Neutrophil (primary cell): ENCODE results near the gene NOL9.
"Not testable (repeated sequence)": the region's sequence is repeated elsewhere in the genome, so short reads cannot be mapped to it uniquely, and the experiment has no call there.

Experiments used
- H3K27ac ChIP-seq: fragments of 200-600 bp; sonication (generic); 2 replicates; pipeline ENCODE4 v1.5.1; 2016; ENCODE audit warnings: mild to moderate bottlenecking, moderate library complexity
- H3K27me3 ChIP-seq: fragments of 200-600 bp; sonication (generic); 2 replicates; pipeline ENCODE4 v1.6.0; 2016; ENCODE audit warnings: mild to moderate bottlenecking
- H3K36me3 ChIP-seq: fragments of 200-600 bp; sonication (generic); 2 replicates; pipeline ENCODE4 v1.5.1; 2017
- H3K4me1 ChIP-seq, 2 experiments: fragments of 200-600 bp in 1 of 2; sonication (generic) in 1 of 2; 1 replicate in 1 of 2; 2 replicates in 1 of 2; pipeline versions ENCODE4 v1.5.1 to v1.6.1; 2013 to 2016; ENCODE audit warnings: low read depth in 1 of 2, low read length in 1 of 2, mild to moderate bottlenecking in 1 of 2, moderate library complexity in 1 of 2; ENCODE audit not compliant: control insufficient read depth in 1 of 2, insufficient read depth in 1 of 2
- H3K4me3 ChIP-seq, 2 experiments: fragments of 200-600 bp in 1 of 2; sonication (generic) in 1 of 2; 1 replicate in 1 of 2; 2 replicates in 1 of 2; pipeline ENCODE4 v1.5.1; 2013 to 2016; ENCODE audit warnings: low read depth in 1 of 2, low read length in 1 of 2, mild to moderate bottlenecking in 1 of 2, moderate library complexity in 1 of 2
- H3K9me3 ChIP-seq: fragments of 200-600 bp; sonication (generic); 2 replicates; pipeline ENCODE4 v1.5.1; 2016
- CTCF ChIP-seq: fragments of 200-600 bp; sonication (generic); IDR thresholded peaks from 2 replicates; pipeline ENCODE4 v1.5.1; 2016; ENCODE audit warnings: antibody characterized with exemption

NOL9 gene

GRCh38 chr1:6601049-6601922 is 47.0 kb upstream of the NOL9 start:
- H3K27ac ChIP-seq: peak overlapping the region; percentile 94
- peaks cover 29% of the 10 kb centered on the region for H3K36me3 ChIP-seq
- no peaks in the 10 kb centered on the region for H3K27me3 ChIP-seq
- H3K4me3 ChIP-seq: peak overlapping the region; percentile 98 to 100
- TF ChIP-seq CTCF: no peak
- H3K9me3 ChIP-seq: no peaks in the 10 kb centered on the region
- peaks cover 42 to 64% of the 10 kb centered on the region in 2 experiments for H3K4me1 ChIP-seq

- peak overlapping the region; percentile 98 to 100 for H3K4me3 ChIP-seq
- TF ChIP-seq CTCF: no peak
- H3K9me3 ChIP-seq: no peaks in the 10 kb centered on the region
- peaks cover 37% of the 10 kb centered on the region for H3K36me3 ChIP-seq
- H3K27ac ChIP-seq: peak overlapping the region; percentile 94
- no peaks in the 10 kb centered on the region for H3K27me3 ChIP-seq
- peaks cover 50 to 70% of the 10 kb centered on the region in 2 experiments for H3K4me1 ChIP-seq
Measured at GRCh38 chr1:6600410-6601048, 46.2 kb upstream of the NOL9 start.

GRCh38 chr1:6599991-6600390 is 45.7 kb upstream of the NOL9 start:
- H3K4me1 ChIP-seq: peaks cover 54 to 76% of the 10 kb centered on the region in 2 experiments
- H3K27me3 ChIP-seq, H3K9me3 ChIP-seq: not testable (repeated sequence)
- H3K4me3 ChIP-seq: peak overlapping the region; percentile 98 to 100
- H3K36me3 ChIP-seq: peaks cover 42% of the 10 kb centered on the region
- H3K27ac ChIP-seq: peak overlapping the region; percentile 94

GRCh38 chr1:6599141-6599975 is 45.0 kb upstream of the NOL9 start:
- no peak for TF ChIP-seq CTCF
- Histone ChIP-seq H3K36me3 (peaks cover 49% of the 10 kb centered on the region), H3K9me3 (no peaks in the 10 kb centered on the region), H3K4me3 (peak overlapping the region; percentile 98 to 100), H3K4me1 (peaks cover 56 to 79% of the 10 kb centered on the region in 2 experiments), H3K27me3 (no peaks in the 10 kb centered on the region), H3K27ac (peak overlapping the region; percentile 94)

- Histone ChIP-seq H3K36me3 (peaks cover 65% of the 10 kb centered on the region), H3K4me1 (peaks cover 47 to 68% of the 10 kb centered on the region in 2 experiments), H3K27ac (peak overlapping the region; percentile 94), H3K27me3 (no peaks in the 10 kb centered on the region), H3K9me3 (no peaks in the 10 kb centered on the region), H3K4me3 (peak overlapping the region; percentile 98 to 100)
- no peak for TF ChIP-seq CTCF
Measured at GRCh38 chr1:6597777-6598131, 43.4 kb upstream of the NOL9 start.
